RWPE1 (cell line): ENCODE measurements around the gene NAGPA.

ENCODE experiments used
- CTCF ChIA-PET: fragments of 350-600 bp; sonication (Branson Sonifier 250); formaldehyde crosslinking; extraction: SDS; loops from one replicate; lab custom pipeline; 2021; lab: Yijun Ruan, JAX
- POLR2A ChIA-PET: fragments of 400-600 bp; formaldehyde crosslinking; extraction: SDS; loops from one replicate; lab custom pipeline; 2020; ENCODE audit warnings: antibody characterized with exemption; ENCODE audit not compliant: low non-redundant PET; lab: Yijun Ruan, JAX
- DNase-seq: peaks from one replicate; pipeline ENCODE4 v3.0.0; 2012; ENCODE audit warnings: low spot score
- H3K27ac ChIP-seq: fragments of 450-650 bp; 2 replicates; pipeline ENCODE4 v1.5.1; 2017
- TF ChIP-seq, protein P1 (sequence below): fragments of 450-650 bp; conservative IDR thresholded peaks from 2 replicates; pipeline ENCODE4 v1.5.1; 2017; ENCODE audit warnings: low read depth, mild to moderate bottlenecking

NAGPA gene

DNA sequence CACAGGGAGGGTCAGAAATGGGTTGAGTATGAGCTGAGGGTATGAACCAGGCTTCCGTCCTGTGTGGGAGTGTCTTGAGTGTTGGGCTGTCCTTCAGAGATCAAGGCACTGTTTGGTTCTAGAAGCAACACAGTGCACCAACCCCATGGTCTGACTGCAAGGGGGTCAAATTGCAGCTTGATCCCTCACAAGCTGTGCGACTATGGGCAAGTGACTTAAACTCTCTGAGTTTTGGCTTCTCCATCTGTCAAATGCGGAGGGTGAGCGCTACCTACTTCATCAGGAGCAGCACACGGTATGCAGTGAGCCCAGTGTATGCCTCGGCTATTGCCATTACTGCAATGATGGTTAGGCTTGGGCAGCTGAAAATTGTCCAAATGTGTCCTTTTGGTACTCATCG, 54.6 kb downstream of the NAGPA start:
- no peak for DNase-seq
- no peak overlapping the region for H3K27ac ChIP-seq
- TF ChIP-seq, protein P1, sequence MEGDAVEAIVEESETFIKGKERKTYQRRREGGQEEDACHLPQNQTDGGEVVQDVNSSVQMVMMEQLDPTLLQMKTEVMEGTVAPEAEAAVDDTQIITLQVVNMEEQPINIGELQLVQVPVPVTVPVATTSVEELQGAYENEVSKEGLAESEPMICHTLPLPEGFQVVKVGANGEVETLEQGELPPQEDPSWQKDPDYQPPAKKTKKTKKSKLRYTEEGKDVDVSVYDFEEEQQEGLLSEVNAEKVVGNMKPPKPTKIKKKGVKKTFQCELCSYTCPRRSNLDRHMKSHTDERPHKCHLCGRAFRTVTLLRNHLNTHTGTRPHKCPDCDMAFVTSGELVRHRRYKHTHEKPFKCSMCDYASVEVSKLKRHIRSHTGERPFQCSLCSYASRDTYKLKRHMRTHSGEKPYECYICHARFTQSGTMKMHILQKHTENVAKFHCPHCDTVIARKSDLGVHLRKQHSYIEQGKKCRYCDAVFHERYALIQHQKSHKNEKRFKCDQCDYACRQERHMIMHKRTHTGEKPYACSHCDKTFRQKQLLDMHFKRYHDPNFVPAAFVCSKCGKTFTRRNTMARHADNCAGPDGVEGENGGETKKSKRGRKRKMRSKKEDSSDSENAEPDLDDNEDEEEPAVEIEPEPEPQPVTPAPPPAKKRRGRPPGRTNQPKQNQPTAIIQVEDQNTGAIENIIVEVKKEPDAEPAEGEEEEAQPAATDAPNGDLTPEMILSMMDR = no peak
- ChIA-PET CTCF (no interaction called here), POLR2A (interaction anchor here (0.7 kb wide), 1 partner anchor 55 kb away, joined by 4 read pairs; no protein-coding TSS in a partner anchor)

DNA sequence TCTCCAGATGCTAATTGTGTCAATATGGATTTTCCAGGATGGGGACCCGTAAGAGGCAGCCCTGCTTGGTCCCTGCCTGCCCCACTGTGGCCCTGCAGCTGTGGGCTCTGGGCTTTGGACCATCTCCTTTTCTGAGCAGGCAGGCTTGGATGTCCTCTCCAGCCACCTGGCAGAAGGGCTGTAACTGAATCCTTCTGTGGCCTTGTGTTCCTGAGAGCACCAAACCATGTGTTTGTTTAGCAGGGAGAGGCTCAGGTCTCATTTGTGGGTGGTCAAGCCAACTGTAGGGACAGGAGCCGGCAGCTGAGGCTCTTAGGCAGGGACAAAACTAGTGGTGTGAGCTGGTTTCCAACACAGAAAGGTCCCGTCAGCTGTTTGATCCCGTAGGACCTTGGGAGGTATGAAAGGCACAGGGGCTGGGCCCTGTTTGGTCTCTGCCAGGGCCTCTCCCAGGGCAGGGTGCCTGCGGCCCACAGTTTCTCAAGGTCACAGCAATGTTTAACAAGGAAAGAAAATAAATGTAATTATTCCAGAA, 57.1 kb downstream of the NAGPA start:
- POLR2A ChIA-PET = no interaction called here
- no peak overlapping the region for H3K27ac ChIP-seq
- CTCF ChIA-PET = no interaction called here
- TF ChIP-seq, protein P1 = no peak
- no peak for DNase-seq

DNA sequence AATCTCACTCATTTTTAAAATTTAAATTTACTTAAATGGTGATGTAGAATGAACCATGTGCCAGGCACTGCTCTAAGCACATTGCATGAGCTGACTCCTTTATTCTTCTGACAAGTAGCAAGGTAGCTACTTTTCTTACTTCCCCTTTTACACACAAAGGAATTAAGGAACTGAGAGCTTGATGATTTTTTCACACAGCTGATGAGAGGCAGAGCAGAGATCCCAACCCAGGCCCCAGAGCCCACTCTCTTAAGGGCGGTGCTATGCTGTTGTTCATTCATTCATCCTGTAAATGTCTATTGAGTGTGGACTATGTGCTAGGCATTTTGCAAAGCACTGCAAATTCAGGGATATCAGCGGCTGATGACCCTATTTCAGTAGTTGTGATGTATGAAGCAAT, 57.7 kb downstream of the NAGPA start:
- POLR2A ChIA-PET = no interaction called here
- TF ChIP-seq, protein P1 = no peak
- CTCF ChIA-PET = no interaction called here
- DNase-seq = no peak
- H3K27ac ChIP-seq = no peak overlapping the region
